Hepatocyte (in vitro differentiated cells): ENCODE results near the gene RAB5IF. TPM values are rescaled to one million over a fixed set of nuclear protein-coding genes. Genes with fewer than 3 reads are reported as not detected.

Experiments used
- DNase-seq: peaks from one replicate; pipeline ENCODE4 v3.0.0-alpha.2; 2016; ENCODE audit warnings: low spot score
- H2AFZ ChIP-seq: fragments of 200-600 bp; sonication (generic); 2 replicates; pipeline ENCODE4 v1.6.0; 2016; ENCODE audit warnings: antibody characterized with exemption, mild to moderate bottlenecking
- H3K27ac ChIP-seq: fragments of 200-600 bp; sonication (generic); 2 replicates; pipeline ENCODE4 v1.5.1; 2016; ENCODE audit warnings: mild to moderate bottlenecking
- H3K27me3 ChIP-seq: fragments of 200-600 bp; sonication (generic); 2 replicates; pipeline ENCODE4 v1.6.1; 2016
- H3K36me3 ChIP-seq: fragments of 200-600 bp; sonication (generic); replicated peaks from 2 replicates; pipeline ENCODE4 v1.5.1; 2016; ENCODE audit warnings: low read depth; ENCODE audit not compliant: insufficient read depth
- H3K4me1 ChIP-seq: fragments of 200-600 bp; sonication (generic); 2 replicates; pipeline ENCODE4 v1.5.1; 2016; ENCODE audit warnings: mild to moderate bottlenecking, moderate library complexity; ENCODE audit not compliant: insufficient read depth
- H3K4me2 ChIP-seq: fragments of 200-600 bp; sonication (generic); 2 replicates; pipeline ENCODE4 v1.6.0; 2016
- H3K4me3 ChIP-seq: fragments of 200-600 bp; sonication (generic); 2 replicates; pipeline ENCODE4 v1.5.1; 2016; ENCODE audit warnings: mild to moderate bottlenecking
- H3K79me2 ChIP-seq: fragments of 200-600 bp; sonication (generic); 2 replicates; pipeline ENCODE4 v1.6.0; 2017; ENCODE audit warnings: mild to moderate bottlenecking
- H3K9me2 ChIP-seq: fragments of 200-600 bp; sonication (generic); replicated peaks from 2 replicates; pipeline ENCODE4 v1.6.0; 2017; ENCODE audit warnings: mild to moderate bottlenecking; ENCODE audit not compliant: insufficient read depth
- H3K9me3 ChIP-seq: fragments of 200-600 bp; sonication (generic); 2 replicates; pipeline ENCODE4 v1.5.1; 2016; ENCODE audit warnings: low read depth, mild to moderate bottlenecking
- H4K20me1 ChIP-seq: fragments of 200-600 bp; sonication (generic); 2 replicates; pipeline ENCODE4 v1.6.0; 2016; ENCODE audit warnings: mild to moderate bottlenecking; ENCODE audit not compliant: insufficient read depth, poor library complexity, severe bottlenecking
- EZH2 ChIP-seq: fragments of 200-600 bp; sonication (generic); IDR thresholded peaks from 2 replicates; pipeline ENCODE4 v1.6.1; 2016; ENCODE audit warnings: antibody characterized with exemption, mild to moderate bottlenecking, borderline replicate concordance
- EZH2phosphoT487 ChIP-seq: fragments of 200-600 bp; sonication (generic); IDR thresholded peaks from one replicate; pipeline ENCODE4 v1.6.1; 2018; ENCODE audit warnings: antibody characterized with exemption, mild to moderate bottlenecking, low read depth, moderate library complexity; ENCODE audit not compliant: unreplicated experiment, severe bottlenecking
- WGBS: methylation state at CpG from one replicate; pipeline ENCODE4 v1.1.6; 2016; ENCODE audit warnings: low lambda C conversion rate; ENCODE audit errors: missing lambda C conversion rate; 5-methylcytosine and 5-hydroxymethylcytosine counted together
- polyA plus RNA-seq: library from polyadenylated mRNA; unstranded; fragments of >200 nt; fragmentation: Nextera tagmentation; extraction: Ambion mirVana; gene quantifications from 2 replicates; pipeline ENCODE4 v1.2.1, GENCODE V29; 2016
- total RNA-seq: library from RNA; depleted of rRNA; stranded (reverse); fragments of >200 nt; gene quantifications from 2 replicates; pipeline ENCODE4 v1.2.3, GENCODE V29; 2014
- TF ChIP-seq, protein P1 (sequence below): fragments of 200-600 bp; sonication (generic); IDR thresholded peaks from 2 replicates; pipeline ENCODE4 v1.5.1; 2016; ENCODE audit warnings: antibody characterized with exemption, mild to moderate bottlenecking; ENCODE audit not compliant: poor library complexity

RAB5IF gene
- total and polyA plus RNA-seq, 2 experiments from 2014 or later: 134 to 198 TPM

GRCh38 chr20:36632147-36632486 lies 26.5 kb downstream of the RAB5IF start:
- H3K79me2 ChIP-seq: no peaks in the 10 kb centered on the region
- no peak overlapping the region for H2AFZ ChIP-seq
- no peak overlapping the region for H3K27ac ChIP-seq
- TF ChIP-seq, protein P1, sequence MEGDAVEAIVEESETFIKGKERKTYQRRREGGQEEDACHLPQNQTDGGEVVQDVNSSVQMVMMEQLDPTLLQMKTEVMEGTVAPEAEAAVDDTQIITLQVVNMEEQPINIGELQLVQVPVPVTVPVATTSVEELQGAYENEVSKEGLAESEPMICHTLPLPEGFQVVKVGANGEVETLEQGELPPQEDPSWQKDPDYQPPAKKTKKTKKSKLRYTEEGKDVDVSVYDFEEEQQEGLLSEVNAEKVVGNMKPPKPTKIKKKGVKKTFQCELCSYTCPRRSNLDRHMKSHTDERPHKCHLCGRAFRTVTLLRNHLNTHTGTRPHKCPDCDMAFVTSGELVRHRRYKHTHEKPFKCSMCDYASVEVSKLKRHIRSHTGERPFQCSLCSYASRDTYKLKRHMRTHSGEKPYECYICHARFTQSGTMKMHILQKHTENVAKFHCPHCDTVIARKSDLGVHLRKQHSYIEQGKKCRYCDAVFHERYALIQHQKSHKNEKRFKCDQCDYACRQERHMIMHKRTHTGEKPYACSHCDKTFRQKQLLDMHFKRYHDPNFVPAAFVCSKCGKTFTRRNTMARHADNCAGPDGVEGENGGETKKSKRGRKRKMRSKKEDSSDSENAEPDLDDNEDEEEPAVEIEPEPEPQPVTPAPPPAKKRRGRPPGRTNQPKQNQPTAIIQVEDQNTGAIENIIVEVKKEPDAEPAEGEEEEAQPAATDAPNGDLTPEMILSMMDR: no peak
- TF ChIP-seq EZH2: no peak
- no peak for TF ChIP-seq EZH2phosphoT487
- H3K9me3 ChIP-seq: no peaks in the 10 kb centered on the region
- no peak overlapping the region for H3K4me2 ChIP-seq
- H3K9me2 ChIP-seq: no peaks in the 10 kb centered on the region
- WGBS: 77% methylated on average over 3 of the region's 3 CpGs
- H4K20me1 ChIP-seq: no peaks in the 10 kb centered on the region
- H3K4me1 ChIP-seq: no peaks in the 10 kb centered on the region
- no peak for DNase-seq
- H3K27me3 ChIP-seq: no peaks in the 10 kb centered on the region
- no peaks in the 10 kb centered on the region for H3K36me3 ChIP-seq
- no peak overlapping the region for H3K4me3 ChIP-seq

- H3K4me3 ChIP-seq: no peak overlapping the region
- H3K9me3 ChIP-seq: no peaks in the 10 kb centered on the region
- H3K36me3 ChIP-seq: no peaks in the 10 kb centered on the region
- H3K79me2 ChIP-seq: no peaks in the 10 kb centered on the region
- TF ChIP-seq, protein P1: no peak
- TF ChIP-seq EZH2: no peak
- no peak for TF ChIP-seq EZH2phosphoT487
- H3K9me2 ChIP-seq: no peaks in the 10 kb centered on the region
- 67% methylated on average over 14 of the region's 14 CpGs for WGBS
- DNase-seq: peak; percentile 25
- H4K20me1 ChIP-seq: no peaks in the 10 kb centered on the region
- H3K27ac ChIP-seq: no peak overlapping the region
- H3K27me3 ChIP-seq: no peaks in the 10 kb centered on the region
- no peaks in the 10 kb centered on the region for H3K4me1 ChIP-seq
- no peak overlapping the region for H2AFZ ChIP-seq
- H3K4me2 ChIP-seq: no peak overlapping the region
These were observed 27.1 kb downstream of the RAB5IF start for GRCh38 chr20:36632487-36633284.

DNA sequence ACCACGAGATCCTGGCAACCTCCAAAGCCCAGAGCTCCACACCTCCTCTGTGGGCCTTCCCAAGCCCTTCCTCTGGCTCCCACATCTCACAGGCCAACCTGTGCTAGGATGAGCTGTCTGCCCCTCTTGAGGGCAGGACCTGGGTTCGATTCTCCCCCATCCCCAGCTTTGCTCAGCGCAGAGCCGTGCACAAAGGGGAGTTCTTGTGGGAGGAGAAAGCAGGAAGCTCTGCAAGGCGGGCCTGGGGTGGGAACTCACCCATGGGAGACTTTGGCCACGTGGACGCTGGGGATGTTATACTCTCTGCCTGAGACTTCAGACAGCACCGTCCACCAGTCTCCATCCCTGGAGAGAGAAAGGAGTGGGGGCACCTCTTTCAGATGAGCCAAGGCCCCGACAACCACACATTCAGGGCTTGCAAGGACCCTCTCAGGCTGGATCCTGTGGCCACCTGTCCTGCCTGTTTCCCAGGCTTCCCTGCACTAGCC lies 27.8 kb downstream of the RAB5IF start:
- Histone ChIP-seq H3K9me3 (no peaks in the 10 kb centered on the region), H3K79me2 (no peaks in the 10 kb centered on the region), H3K36me3 (no peaks in the 10 kb centered on the region), H3K9me2 (no peaks in the 10 kb centered on the region), H3K4me2 (no peak overlapping the region), H3K27me3 (no peaks in the 10 kb centered on the region), H2AFZ (no peak overlapping the region), H3K27ac (no peak overlapping the region), H3K4me1 (no peaks in the 10 kb centered on the region), H4K20me1 (no peaks in the 10 kb centered on the region), H3K4me3 (no peak overlapping the region)
- WGBS: 90% methylated on average over 9 of the region's 9 CpGs
- TF ChIP-seq, protein P1: no peak
- TF ChIP-seq EZH2 (no peak), EZH2phosphoT487 (no peak)
- no peak for DNase-seq
